H1 (cell line): ENCODE results near the gene ODF4. TPM values are rescaled to one million over a fixed set of nuclear protein-coding genes. Genes with fewer than 3 reads are reported as not detected.

ENCODE experiments used
- CTCF ChIA-PET: fragments of 300-600 bp; sonication (Branson Sonifier 250); formaldehyde crosslinking; loops from one replicate; lab custom pipeline; 2021; ENCODE audit not compliant: partially characterized antibody; lab: Charles Lee
- POLR2A ChIA-PET: fragments of 300-600 bp; sonication (Branson Sonifier 250); formaldehyde crosslinking; loops from one replicate; lab custom pipeline; 2021; ENCODE audit warnings: inconsistent platforms; ENCODE audit not compliant: partially characterized antibody; lab: Charles Lee
- DNase-seq, 2 experiments: peaks; one replicate each; pipeline versions ENCODE4 v3.0.0 to v3.0.0-alpha.2; 2010 to 2022; ENCODE audit warnings: low spot score in 2 of 2, low read depth in 1 of 2, mixed read lengths in 1 of 2
- FAIRE-seq: peaks from 2 replicates; lab custom pipeline; 2011; peaks lifted over from hg19 to GRCh38; lab: Jason Lieb, UNC
- H2AFZ ChIP-seq: 2 replicates; pipeline ENCODE4 v1.8.1; 2012; ENCODE audit warnings: low read length, inconsistent platforms
- H2AK5ac ChIP-seq: 2 replicates; pipeline ENCODE4 v1.6.1; 2013; ENCODE audit warnings: low read depth, low read length
- H2BK120ac ChIP-seq: replicated peaks from 2 replicates; pipeline ENCODE3; 2013; ENCODE audit warnings: low read depth, low read length, inconsistent platforms
- H2BK12ac ChIP-seq: 2 replicates; pipeline ENCODE4 v1.6.1; 2013; ENCODE audit warnings: low read depth, low read length
- H2BK15ac ChIP-seq: 2 replicates; pipeline ENCODE4 v1.6.1; 2013; ENCODE audit warnings: low read length
- H2BK20ac ChIP-seq: 2 replicates; pipeline ENCODE4 v1.6.1; 2013; ENCODE audit warnings: low read length
- H2BK5ac ChIP-seq: 2 replicates; pipeline ENCODE4 v1.6.1; 2013; ENCODE audit warnings: low read depth, low read length
- H3K14ac ChIP-seq: 2 replicates; pipeline ENCODE4 v1.6.1; 2013; ENCODE audit warnings: inconsistent platforms; ENCODE audit not compliant: insufficient read length
- H3K18ac ChIP-seq: 2 replicates; pipeline ENCODE4 v1.6.1; 2013; ENCODE audit warnings: low read length; ENCODE audit errors: extremely low read depth
- H3K23ac ChIP-seq: 2 replicates; pipeline ENCODE4 v1.6.1; 2013; ENCODE audit warnings: inconsistent platforms; ENCODE audit not compliant: insufficient read length
- H3K23me2 ChIP-seq: 2 replicates; pipeline ENCODE4 v1.6.1; 2013; ENCODE audit warnings: low read depth, low read length
- H3K27ac ChIP-seq: 2 replicates; pipeline ENCODE4 v1.6.1; 2011; ENCODE audit warnings: low read depth, low read length, inconsistent platforms
- H3K27me3 ChIP-seq, 4 experiments: replicated peaks in 1 of 4; 1 replicate in 1 of 4; 2 replicates in 3 of 4; pipeline versions ENCODE4 v1.6.1 to v1.8.1; 2011 to 2013; ENCODE audit warnings: low read length in 3 of 4, mild to moderate bottlenecking in 3 of 4, inconsistent platforms in 2 of 4, mixed read lengths in 2 of 4, moderate library complexity in 1 of 4; ENCODE audit not compliant: control insufficient read depth in 3 of 4, insufficient read depth in 3 of 4; ENCODE audit errors: extremely low read depth in 1 of 4
- H3K36me3 ChIP-seq, 4 experiments: 2 replicates each; pipeline versions ENCODE4 v1.6.1 to v1.8.1; 2011 to 2013; ENCODE audit warnings: mild to moderate bottlenecking in 4 of 4, low read length in 3 of 4, moderate library complexity in 2 of 4, control low read depth in 1 of 4, inconsistent platforms in 1 of 4; ENCODE audit not compliant: insufficient read depth in 4 of 4, control insufficient read depth in 2 of 4
- H3K4ac ChIP-seq: replicated peaks from 2 replicates; pipeline ENCODE3; 2013; ENCODE audit warnings: low read length, low read depth, mixed read lengths, inconsistent platforms; ENCODE audit not compliant: insufficient read length
- H3K4me1 ChIP-seq, 4 experiments: replicated peaks in 1 of 4; 1 replicate in 1 of 4; 2 replicates in 3 of 4; pipeline versions ENCODE4 v1.6.1 to v1.8.1; 2011 to 2013; ENCODE audit warnings: low read length in 3 of 4, inconsistent platforms in 2 of 4, mixed read lengths in 1 of 4; ENCODE audit not compliant: insufficient read depth in 4 of 4, control insufficient read depth in 3 of 4
- H3K4me2 ChIP-seq, 2 experiments: 2 replicates each; pipeline versions ENCODE4 v1.6.1 to v1.8.1; 2011 to 2013; ENCODE audit warnings: low read depth in 2 of 2, low read length in 2 of 2, control low read depth in 1 of 2, inconsistent platforms in 1 of 2, mild to moderate bottlenecking in 1 of 2; ENCODE audit not compliant: insufficient read depth in 1 of 2
- H3K4me3 ChIP-seq, 4 experiments: fragments of 200-600, 300-600 bp in 1 of 4; sonication (generic), shearing (Covaris generic), sonication (Bioruptor Twin) in 1 of 4; 2 replicates each; pipeline versions ENCODE4 v1.5.1 to v1.8.1; 2011 to 2016; ENCODE audit warnings: low read length in 4 of 4, low read depth in 3 of 4, control low read depth in 2 of 4, inconsistent platforms in 2 of 4, mild to moderate bottlenecking in 2 of 4, mixed read lengths in 1 of 4, moderate library complexity in 1 of 4; ENCODE audit not compliant: insufficient read depth in 2 of 4; ENCODE audit errors: extremely low read depth in 1 of 4
- H3K56ac ChIP-seq: replicated peaks from 2 replicates; pipeline ENCODE3; 2013; ENCODE audit warnings: low read depth, mild to moderate bottlenecking, mixed read lengths, low read length, inconsistent platforms; ENCODE audit not compliant: insufficient read length
- H3K79me1 ChIP-seq: 2 replicates; pipeline ENCODE4 v1.6.1; 2013; ENCODE audit warnings: low read depth, low read length, control low read depth
- H3K79me2 ChIP-seq, 2 experiments: 2 replicates each; pipeline versions ENCODE4 v1.6.1 to v1.8.1; 2012 to 2013; ENCODE audit warnings: low read length in 2 of 2, mild to moderate bottlenecking in 2 of 2, inconsistent platforms in 1 of 2; ENCODE audit not compliant: insufficient read depth in 2 of 2, control insufficient read depth in 1 of 2
- H3K9ac ChIP-seq, 4 experiments: replicated peaks in 1 of 4; 1 replicate in 1 of 4; 2 replicates in 3 of 4; pipeline versions ENCODE4 v1.6.1 to v1.8.1; 2011 to 2013; ENCODE audit warnings: low read depth in 3 of 4, low read length in 3 of 4, control low read depth in 2 of 4, mild to moderate bottlenecking in 2 of 4, moderate library complexity in 2 of 4, inconsistent platforms in 1 of 4; ENCODE audit errors: extremely low read depth in 1 of 4
- H3K9me3 ChIP-seq, 2 experiments: 2 replicates each; pipeline versions ENCODE4 v1.6.1 to v1.8.1; 2012 to 2013; ENCODE audit warnings: mild to moderate bottlenecking in 2 of 2, moderate library complexity in 2 of 2, control low read depth in 1 of 2, inconsistent platforms in 1 of 2, low read depth in 1 of 2, low read length in 1 of 2, mixed read lengths in 1 of 2; ENCODE audit not compliant: insufficient read depth in 2 of 2
- H4K20me1 ChIP-seq, 2 experiments: replicated peaks in 1 of 2; 2 replicates each; pipeline versions ENCODE3 to v1.8.1; 2011 to 2013; ENCODE audit warnings: inconsistent platforms in 2 of 2, low read length in 2 of 2, mild to moderate bottlenecking in 1 of 2; ENCODE audit not compliant: insufficient read depth in 2 of 2, control insufficient read depth in 1 of 2
- H4K5ac ChIP-seq: 2 replicates; pipeline ENCODE4 v1.6.1; 2013; ENCODE audit warnings: low read length, low read depth, mixed read lengths, inconsistent platforms; ENCODE audit not compliant: insufficient read length
- H4K8ac ChIP-seq: 2 replicates; pipeline ENCODE4 v1.8.0; 2013; ENCODE audit warnings: mild to moderate bottlenecking, moderate library complexity, low read length, inconsistent platforms; ENCODE audit not compliant: insufficient read depth; ENCODE audit errors: extremely low read depth
- H4K91ac ChIP-seq: replicated peaks from 2 replicates; pipeline ENCODE3; 2013; ENCODE audit warnings: low read length, mixed read lengths, inconsistent platforms; ENCODE audit not compliant: insufficient read length
- CBX8 ChIP-seq: fragments of 300-800, 300-1000 bp; sonication (generic); IDR thresholded peaks from 2 replicates; pipeline ENCODE4 v1.7.1; 2016; ENCODE audit warnings: low read depth, low read length, borderline replicate concordance
- CHD1 ChIP-seq: IDR thresholded peaks from 2 replicates; pipeline ENCODE4 v1.6.1; 2012; ENCODE audit warnings: low read depth, low read length, improper control_type of control experiment
- SUZ12 ChIP-seq: fragments of 200-600 bp; sonication (generic); IDR thresholded peaks from 2 replicates; pipeline ENCODE4 v1.6.1; 2012; ENCODE audit warnings: mild to moderate bottlenecking, inconsistent platforms, low read length, moderate library complexity, mixed read lengths
- WGBS, 2 experiments: shearing (Covaris generic) in 1 of 2; methylation state at CpG; one replicate each; pipeline versions ENCODE4 v1.1.6 to v1.1.7; 2013 to 2015; ENCODE audit warnings: low lambda C conversion rate in 2 of 2, mixed read lengths in 2 of 2, inconsistent platforms in 1 of 2, low coverage in 1 of 2, missing lambda C conversion rate in 1 of 2; ENCODE audit not compliant: insufficient replicate concordance in 2 of 2, insufficient coverage in 1 of 2, insufficient read length in 1 of 2; ENCODE audit errors: extremely low coverage in 1 of 2, missing lambda C conversion rate in 1 of 2; 5-methylcytosine and 5-hydroxymethylcytosine counted together
- polyA plus RNA-seq, 7 experiments: library from polyadenylated mRNA; depleted of rRNA in 3 of 7; stranded (reverse) in 5 of 7; unstranded in 2 of 7; fragments of >200 nt in 5 of 7; fragments of 200-250 nt in 2 of 7; gene quantifications; 1 replicate in 5 of 7; 2 replicates in 1 of 7; 4 replicates in 1 of 7; pipeline versions ENCODE4 v1.2.1 to v1.2.3, GENCODE V29; 2011 to 2013; ENCODE audit warnings: missing spikeins in 2 of 7, mixed read lengths in 2 of 7
- total RNA-seq: library from RNA; stranded (reverse); fragmentation: NEBNext Ultra II Directional; extraction: Animal tissue kit (Norgen Biotek cat#: 25700); gene quantifications from 2 replicates; pipeline ENCODE4 v1.2.1, GENCODE V29; 2021
- TF ChIP-seq, protein P1 (sequence below): IDR thresholded peaks from 2 replicates; pipeline ENCODE4 v1.6.1; 2012; ENCODE audit warnings: inconsistent platforms
- TF ChIP-seq, protein P2 (sequence below): IDR thresholded peaks from 2 replicates; pipeline ENCODE4 v1.6.1; 2012; ENCODE audit warnings: inconsistent platforms
- TF ChIP-seq, protein P3 (sequence below): IDR thresholded peaks from 2 replicates; pipeline ENCODE4 v1.6.1; 2011; ENCODE audit warnings: low read length, improper control_type of control experiment

Gene ODF4
- total and polyA plus RNA-seq, 2 of the 8 experiments (the other 6 are each of a cell fraction or from before 2014, with no cell fraction given), result not detected

DNA sequence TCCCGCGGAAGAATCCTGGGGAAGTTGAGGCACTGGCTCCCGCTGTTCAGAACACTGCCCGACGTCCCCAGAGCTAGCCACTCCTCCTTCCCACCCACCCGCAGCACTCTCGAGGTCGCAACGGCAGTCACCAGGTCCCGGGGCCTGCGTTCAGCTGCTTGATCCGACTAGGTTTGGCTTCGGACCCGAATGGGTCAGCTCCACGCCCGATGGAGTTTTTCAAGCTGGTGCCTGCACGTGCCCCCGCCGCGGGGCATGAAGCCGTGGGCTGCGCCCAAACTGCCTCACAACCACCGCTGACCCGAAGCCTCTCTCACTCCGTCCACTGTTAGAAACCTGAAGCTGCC lies 12.4 kb upstream of the ODF4 start:
- Histone ChIP-seq H3K4me3 (peak overlapping the region; percentile 56 to 73 (median 62)), H2BK12ac (no peak overlapping the region), H2BK20ac (no peak overlapping the region), H3K18ac (peak overlapping the region; percentile 90), H2AFZ (peak overlapping the region; percentile 90)
- TF ChIP-seq CHD1 (no peak), CBX8 (no peak), SUZ12 (peak; percentile 62; the same call in 1 of the 2 replicates)
- TF ChIP-seq, protein P1, sequence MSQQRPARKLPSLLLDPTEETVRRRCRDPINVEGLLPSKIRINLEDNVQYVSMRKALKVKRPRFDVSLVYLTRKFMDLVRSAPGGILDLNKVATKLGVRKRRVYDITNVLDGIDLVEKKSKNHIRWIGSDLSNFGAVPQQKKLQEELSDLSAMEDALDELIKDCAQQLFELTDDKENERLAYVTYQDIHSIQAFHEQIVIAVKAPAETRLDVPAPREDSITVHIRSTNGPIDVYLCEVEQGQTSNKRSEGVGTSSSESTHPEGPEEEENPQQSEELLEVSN, result 0 out of 2 replicates have a peak, but pooled peaks have one; percentile 46
- TF ChIP-seq, protein P2, sequence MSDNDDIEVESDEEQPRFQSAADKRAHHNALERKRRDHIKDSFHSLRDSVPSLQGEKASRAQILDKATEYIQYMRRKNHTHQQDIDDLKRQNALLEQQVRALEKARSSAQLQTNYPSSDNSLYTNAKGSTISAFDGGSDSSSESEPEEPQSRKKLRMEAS, result peak; percentile 52; the same call in 1 of the 2 replicates
- TF ChIP-seq, protein P3, sequence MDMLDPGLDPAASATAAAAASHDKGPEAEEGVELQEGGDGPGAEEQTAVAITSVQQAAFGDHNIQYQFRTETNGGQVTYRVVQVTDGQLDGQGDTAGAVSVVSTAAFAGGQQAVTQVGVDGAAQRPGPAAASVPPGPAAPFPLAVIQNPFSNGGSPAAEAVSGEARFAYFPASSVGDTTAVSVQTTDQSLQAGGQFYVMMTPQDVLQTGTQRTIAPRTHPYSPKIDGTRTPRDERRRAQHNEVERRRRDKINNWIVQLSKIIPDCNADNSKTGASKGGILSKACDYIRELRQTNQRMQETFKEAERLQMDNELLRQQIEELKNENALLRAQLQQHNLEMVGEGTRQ, result peak; percentile 22; the same call in 1 of the 2 replicates
- TF ChIP-seq, all 59 proteins: peak for 4
- 0 out of 7 replicates have a peak overlapping the region, but pooled peaks of 1 of the 4 experiments have one; percentile 3 for H3K9ac ChIP-seq
- H2AK5ac ChIP-seq, result no peak overlapping the region
- CTCF ChIA-PET, result interaction anchor here (1.1 to 6.0 kb wide), 5 partner anchors 11 to 42 kb away, joined by 4 to 56 read pairs (median 11); partner anchors contain the start of gene ODF4
- H3K9me3 ChIP-seq, result no peaks in the 10 kb centered on the region
- H2BK120ac ChIP-seq, result peak overlapping the region; percentile 49
- H3K14ac ChIP-seq, result no peak overlapping the region
- H3K36me3 ChIP-seq, result no peaks in the 10 kb centered on the region
- POLR2A ChIA-PET, result interaction anchor here (0.6 to 4.6 kb wide), 9 partner anchors 9 to 102 kb away, joined by 3 to 33 read pairs (median 7); partner anchors contain the start of genes CTC1, KRABD2, PFAS and RPL26
- peaks cover 0 to 11% (median 5%) of the 10 kb centered on the region in 4 experiments; a peak in 5 of 7 replicates for H3K4me1 ChIP-seq
- DNase-seq, result no peak
- no peak overlapping the region; the same call in 1 of the 2 replicates for H2BK5ac ChIP-seq
- no peak overlapping the region for H4K91ac ChIP-seq
- H3K79me2 ChIP-seq, result no peaks in the 10 kb centered on the region
- H2BK15ac ChIP-seq, result peak overlapping the region; percentile 83; the same call in 1 of the 2 replicates
- 31% methylated on average over 25 of the region's 25 CpGs; no CpG with 5 or more reads in 1 of the 2 experiments for WGBS, 2 experiments
- peak overlapping the region; percentile 58; the same call in 1 of the 2 replicates for H4K8ac ChIP-seq
- H3K4me2 ChIP-seq, result peak overlapping the region; percentile 82 to 96
- H3K56ac ChIP-seq, result peak overlapping the region; percentile 72
- no peaks in the 10 kb centered on the region for H4K20me1 ChIP-seq
- H4K5ac ChIP-seq, result no peak overlapping the region
- peaks cover 11% of the 10 kb centered on the region; the same call in 1 of the 2 replicates for H3K23me2 ChIP-seq
- H3K23ac ChIP-seq, result no peak overlapping the region
- FAIRE-seq, result no peak
- no peaks in the 10 kb centered on the region for H3K79me1 ChIP-seq
- no peak overlapping the region for H3K27ac ChIP-seq
- H3K27me3 ChIP-seq, result peaks cover 2 to 20% (median 17%) of the 10 kb centered on the region in 4 experiments; a peak in 6 of 7 replicates
- peak overlapping the region; percentile 35 for H3K4ac ChIP-seq
